OCI-LY7 (cell line): ENCODE measurements around the gene TRIM49D2. TPM values are rescaled to one million over a fixed set of nuclear protein-coding genes. Genes with fewer than 3 reads are reported as not detected.
"Not testable (repeated sequence)": the region's sequence is repeated elsewhere in the genome, so short reads cannot be mapped to it uniquely, and the experiment has no call there.

Experiments
- BruUV-seq: library from RNA; stranded (reverse); fragments of 400-500 nt; replicated peaks from 2 replicates; lab custom pipeline; 2021; lab: Mats Ljungman, UMichigan
- CTCF ChIA-PET: fragments of 300-600 bp; sonication (Branson Sonifier 250); formaldehyde crosslinking; loops from one replicate; lab custom pipeline; 2022; ENCODE audit warnings: antibody characterized with exemption; ENCODE audit not compliant: unreplicated experiment; lab: Charles Lee
- POLR2A ChIA-PET: fragments of 300-600 bp; sonication (Branson Sonifier 250); formaldehyde crosslinking; loops from one replicate; lab custom pipeline; 2022; ENCODE audit warnings: antibody characterized with exemption; lab: Charles Lee
- DNase-seq: peaks from one replicate; pipeline ENCODE4 v3.0.0-alpha.2; 2015; ENCODE audit warnings: low spot score
- H2AFZ ChIP-seq: fragments of 200-600 bp; sonication (generic), shearing (Covaris generic); 2 replicates; pipeline ENCODE4 v1.6.1; 2014; ENCODE audit warnings: mild to moderate bottlenecking, antibody characterized with exemption, low read length, moderate library complexity
- H3K27ac ChIP-seq: fragments of 200-600 bp; sonication (generic); 2 replicates; pipeline ENCODE4 v1.5.1; 2014; ENCODE audit warnings: mixed run types, low read depth, mild to moderate bottlenecking, moderate library complexity, low read length, inconsistent platforms; ENCODE audit not compliant: poor library complexity, severe bottlenecking
- H3K36me3 ChIP-seq: fragments of 200-600 bp; sonication (generic); 2 replicates; pipeline ENCODE4 v1.6.1; 2014; ENCODE audit warnings: mild to moderate bottlenecking, antibody characterized with exemption, low read length, moderate library complexity, mixed read lengths; ENCODE audit not compliant: insufficient read depth
- H3K4me1 ChIP-seq: fragments of 200-600 bp; sonication (generic); 2 replicates; pipeline ENCODE4 v1.5.1; 2014; ENCODE audit warnings: mild to moderate bottlenecking, low read length; ENCODE audit not compliant: insufficient read depth, poor library complexity, severe bottlenecking
- H3K4me2 ChIP-seq: fragments of 200-600 bp; sonication (generic); 2 replicates; pipeline ENCODE4 v1.6.1; 2014; ENCODE audit warnings: mild to moderate bottlenecking, low read length
- H3K4me3 ChIP-seq: fragments of 200-600 bp; sonication (generic); 2 replicates; pipeline ENCODE4 v1.5.1; 2014; ENCODE audit warnings: mild to moderate bottlenecking, low read depth, low read length; ENCODE audit not compliant: poor library complexity, severe bottlenecking
- H3K79me2 ChIP-seq: fragments of 200-600 bp; sonication (generic); 2 replicates; pipeline ENCODE4 v1.6.1; 2016; ENCODE audit warnings: low read depth, mild to moderate bottlenecking, low read length, moderate library complexity, mixed read lengths; ENCODE audit not compliant: insufficient read depth
- H3K9me2 ChIP-seq: fragments of 200-600 bp; sonication (generic); 2 replicates; pipeline ENCODE4 v1.6.1; 2016; ENCODE audit warnings: mild to moderate bottlenecking, low read length, mixed read lengths; ENCODE audit not compliant: insufficient read depth
- H3K9me3 ChIP-seq: fragments of 200-600 bp; sonication (generic); 2 replicates; pipeline ENCODE4 v1.6.1; 2014; ENCODE audit warnings: mild to moderate bottlenecking, mixed run types, low read length, mixed read lengths
- H4K20me1 ChIP-seq: fragments of 200-600 bp; sonication (generic); 2 replicates; pipeline ENCODE4 v1.6.1; 2014; ENCODE audit warnings: mild to moderate bottlenecking, antibody characterized with exemption, low read length, moderate library complexity, mixed read lengths; ENCODE audit not compliant: insufficient read depth
- CTCF ChIP-seq: fragments of 200-600 bp; sonication (generic); conservative IDR thresholded peaks from 2 replicates; pipeline ENCODE4 v1.5.1; 2014; ENCODE audit warnings: mild to moderate bottlenecking, antibody characterized with exemption, low read length, moderate library complexity, mixed read lengths
- EZH2phosphoT487 ChIP-seq: fragments of 200-600 bp; sonication (generic); IDR thresholded peaks from 2 replicates; pipeline ENCODE4 v1.6.1; 2018; ENCODE audit warnings: low read depth, borderline replicate concordance, mild to moderate bottlenecking, mixed run types, antibody characterized with exemption, low read length, moderate library complexity, mixed read lengths
- intact Hi-C: fragments of 100-400 bp; cut with micrococcal nuclease; formaldehyde crosslinking; loops from one replicate; pipeline ENCODE4 v1.10.0; 2022; ENCODE audit not compliant: unreplicated experiment
- small RNA-seq: library from RNA; depleted of rRNA; stranded (forward); fragments of <200 nt; gene quantifications from one replicate; pipeline ENCODE3, GENCODE V24; 2014
- total RNA-seq, 2 experiments: library from RNA; depleted of rRNA in 1 of 2; stranded (reverse); fragments of >200 nt in 1 of 2; shearing (Covaris generic) in 1 of 2; gene quantifications; 2 replicates each; pipeline ENCODE4 v1.2.3, GENCODE V29; 2014 to 2022

The TRIM49D2 gene
- total RNA-seq, 2 experiments from 2014 or later: not detected

- H3K9me3 ChIP-seq: no peaks in the 10 kb centered on the region
- no peak within 1 kb of the TSS for H3K27ac ChIP-seq
- no peak for DNase-seq
- POLR2A ChIA-PET: interaction anchor here (0.6 kb wide), 1 partner anchor 1324 kb away, joined by 4 read pairs; no protein-coding TSS in a partner anchor
- BruUV-seq: no TSS peak
- no peaks in the 10 kb centered on the region for H3K36me3 ChIP-seq
- no peaks in the 10 kb centered on the region for H4K20me1 ChIP-seq
- intact Hi-C loops: no loop called here
- H3K9me2 ChIP-seq: no peaks in the 10 kb centered on the region
- H3K4me3 ChIP-seq: no peak within 1 kb of the TSS
- no peak for TF ChIP-seq CTCF
- TF ChIP-seq EZH2phosphoT487: no peak
- no peak within 1 kb of the TSS for H3K4me2 ChIP-seq
- CTCF ChIA-PET: no interaction called here
- H3K79me2 ChIP-seq: no peaks in the 10 kb centered on the region
- H2AFZ ChIP-seq: no peak within 1 kb of the TSS
- H3K4me1 ChIP-seq: no peaks in the 10 kb centered on the region
These were observed 1.6 kb upstream of the TRIM49D2 start, which contains the start of gene TRIM49D1 for GRCh38 chr11:89922195-89922660. TSS of gene TRIM49D1 (minus strand) at chr11:89922245. CDS start at chr11:89917710, 4,535 bp downstream.

GRCh38 chr11:89960833-89961232, 37.0 kb downstream of the TRIM49D2 start:
- H3K4me3 ChIP-seq, H3K36me3 ChIP-seq, intact Hi-C loops, POLR2A ChIA-PET, CTCF ChIA-PET, H3K4me1 ChIP-seq, H2AFZ ChIP-seq, BruUV-seq, H4K20me1 ChIP-seq, H3K9me3 ChIP-seq, H3K9me2 ChIP-seq, H3K4me2 ChIP-seq, H3K27ac ChIP-seq, DNase-seq, H3K79me2 ChIP-seq: not testable (repeated sequence)

GRCh38 chr11:89965737-89966136, 41.9 kb downstream of the TRIM49D2 start, which contains the start of gene TRIM64:
TSS of gene TRIM64 (plus strand) at chr11:89966037. CDS start at chr11:89968504, 2,467 bp downstream.
- H3K9me3 ChIP-seq, intact Hi-C loops, H3K27ac ChIP-seq, H3K79me2 ChIP-seq, H3K36me3 ChIP-seq, H2AFZ ChIP-seq, POLR2A ChIA-PET, H4K20me1 ChIP-seq, CTCF ChIA-PET, DNase-seq, H3K4me1 ChIP-seq, H3K9me2 ChIP-seq, BruUV-seq, H3K4me2 ChIP-seq, H3K4me3 ChIP-seq: not testable (repeated sequence)

Small RNA genes within 50 kb of the gene (small RNA-seq; reads per million reads assigned to genes)
- not detected for gene AP004607.1

Other genes with a start within 250 kb of the TRIM49D2 start
- gene TRIM77, start 213.8 kb upstream of the TRIM49D2 start, total RNA-seq (2014; rRNA removed; shearing (Covaris generic)): not detected in 2 replicates
- not detected in 2 replicates for gene TRIM77, start 213.8 kb upstream of the TRIM49D2 start, total RNA-seq (2022)
- gene TRIM49, start 115.5 kb upstream of the TRIM49D2 start, total RNA-seq (2014; rRNA removed; shearing (Covaris generic)): not detected in 2 replicates
- not detected in 2 replicates for gene TRIM49, start 115.5 kb upstream of the TRIM49D2 start, total RNA-seq (2022)
- gene TRIM64B, start 45.6 kb upstream of the TRIM49D2 start, total RNA-seq (2014; rRNA removed; shearing (Covaris generic)): not detected in 2 replicates
- not detected in 2 replicates for gene TRIM64B, start 45.6 kb upstream of the TRIM49D2 start, total RNA-seq (2022)
- not detected in 2 replicates for gene TRIM49D1, start 1.8 kb upstream of the TRIM49D2 start, total RNA-seq (2014; rRNA removed; shearing (Covaris generic))
- gene TRIM49D1, start 1.8 kb upstream of the TRIM49D2 start, total RNA-seq (2022): not detected in 2 replicates
- gene TRIM64, start 42.0 kb downstream of the TRIM49D2 start, total RNA-seq (2014; rRNA removed; shearing (Covaris generic)): not detected in 2 replicates
- gene TRIM64, start 42.0 kb downstream of the TRIM49D2 start, total RNA-seq (2022): not detected in 2 replicates
- gene TRIM49C, start 107.0 kb downstream of the TRIM49D2 start, total RNA-seq (2014; rRNA removed; shearing (Covaris generic)): not detected in 2 replicates
- gene TRIM49C, start 107.0 kb downstream of the TRIM49D2 start, total RNA-seq (2022): not detected in 2 replicates
- gene UBTFL1, start 161.9 kb downstream of the TRIM49D2 start, total RNA-seq (2014; rRNA removed; shearing (Covaris generic)): not detected in 2 replicates
- gene UBTFL1, start 161.9 kb downstream of the TRIM49D2 start, total RNA-seq (2022): not detected in 2 replicates
- not detected in 2 replicates for gene NAALAD2, start 210.6 kb downstream of the TRIM49D2 start, total RNA-seq (2014; rRNA removed; shearing (Covaris generic))
- gene NAALAD2, start 210.6 kb downstream of the TRIM49D2 start, total RNA-seq (2022): not detected in 2 replicates